ENCODE results near the gene LIPM. TPM values are rescaled to one million over a fixed set of nuclear protein-coding genes. Genes with fewer than 3 reads are reported as not detected.

LIPM gene
- polyA plus RNA-seq, 3 donors, result 0.11 TPM; not detected in 2

DNA sequence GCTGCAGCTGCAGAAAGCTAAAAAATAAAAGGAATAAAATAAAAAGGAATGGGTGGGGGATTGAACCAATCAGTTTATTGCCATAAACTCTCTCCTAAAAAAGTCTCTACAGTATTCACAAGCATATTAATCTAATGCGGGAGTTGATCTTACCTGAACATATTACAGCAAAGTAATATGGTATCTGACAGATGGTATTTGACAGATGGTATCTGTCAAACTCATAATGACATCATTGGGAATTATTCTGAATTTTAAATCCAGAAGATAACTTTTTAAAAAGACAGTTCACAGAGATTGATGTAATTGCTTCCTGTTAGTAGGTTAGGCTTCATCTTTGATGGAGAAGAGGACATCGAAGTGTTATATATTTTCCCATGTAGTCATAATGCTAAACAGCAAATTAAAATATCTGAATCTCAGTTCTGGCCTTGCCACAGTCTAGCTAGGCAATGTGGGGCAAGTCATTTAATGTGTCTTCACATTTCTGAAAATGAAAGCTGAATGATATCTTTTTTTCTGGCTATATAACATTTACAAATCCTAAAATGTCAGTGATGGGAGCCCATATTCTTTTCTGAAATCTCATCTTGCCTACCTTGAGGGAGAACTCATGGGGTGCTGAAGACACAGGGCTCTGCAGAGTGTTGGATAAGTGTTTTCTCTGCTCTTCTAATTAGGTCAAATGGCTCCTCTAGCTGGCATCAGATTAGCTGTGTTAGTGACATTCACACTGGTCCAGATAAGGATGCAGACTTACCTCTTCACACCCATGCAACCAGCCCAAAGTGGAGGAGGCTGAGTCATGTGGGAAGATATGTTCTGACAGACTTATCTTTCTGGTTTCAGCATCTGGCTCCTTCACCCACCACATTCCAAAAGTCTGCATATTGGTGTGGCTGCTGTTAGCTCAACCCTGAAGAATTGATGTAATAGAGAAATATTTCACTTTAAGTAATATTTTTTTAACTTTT lies 2.1 kb upstream of the LIPM start:
- DNase-seq (ENCODE audit: low read depth in 3 of 3, low spot score in 2 of 3), result no peak

DNA sequence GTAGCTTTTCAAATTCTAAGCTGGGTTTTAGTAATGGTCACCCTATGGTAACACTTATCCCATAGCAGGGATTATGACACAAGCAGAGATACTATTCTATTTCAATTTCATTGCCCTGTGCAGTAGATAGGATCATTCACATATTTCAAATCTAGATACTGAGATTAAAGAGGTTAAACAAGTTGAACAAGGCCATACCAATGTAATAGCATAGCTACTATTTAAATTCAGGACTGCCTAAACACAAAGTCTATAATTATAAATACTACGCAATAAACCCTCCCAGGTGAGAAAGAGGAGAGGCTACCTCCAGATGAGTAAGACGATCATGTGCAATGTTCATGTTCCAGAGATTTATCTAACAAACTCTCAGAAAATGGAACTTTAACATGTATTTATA lies 1.1 kb downstream of the LIPM start:
- DNase-seq (ENCODE audit: low read depth in 3 of 3, low spot score in 2 of 3), result no peak

DNA sequence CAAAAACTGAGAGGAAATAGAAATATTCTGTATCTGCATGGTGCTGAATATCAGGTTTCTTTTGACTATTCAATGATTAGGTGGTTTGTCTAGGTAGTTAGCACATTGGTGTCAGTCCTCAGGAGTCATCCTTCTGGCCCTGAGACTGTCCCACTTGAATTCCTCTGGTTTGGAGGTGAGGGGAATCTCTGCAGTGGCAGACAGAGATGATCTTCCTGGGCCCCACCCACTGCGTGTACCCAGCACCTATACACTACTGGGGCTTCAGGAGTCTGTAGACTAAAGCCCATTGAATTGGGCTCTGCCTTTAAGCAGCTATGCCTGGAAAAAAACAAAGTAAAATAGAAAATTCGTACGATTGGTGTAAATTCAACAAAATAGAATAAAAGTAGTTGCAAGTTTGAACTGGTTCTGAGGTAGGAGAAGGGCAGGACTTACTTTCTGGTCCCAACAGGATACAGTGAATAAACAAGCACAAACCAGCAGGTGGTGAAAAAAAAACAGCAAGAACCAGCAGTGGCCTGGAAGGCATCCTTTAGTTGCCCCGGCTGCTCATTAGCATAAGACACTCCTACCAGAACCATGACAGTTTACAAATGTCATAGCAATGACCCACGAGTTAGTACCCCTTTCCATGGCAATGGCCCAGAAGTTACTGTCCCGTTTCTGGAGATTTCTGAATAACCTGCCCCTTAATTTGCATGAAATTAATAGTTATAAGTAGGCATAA lies 1.7 kb downstream of the LIPM start:
- DNase-seq (ENCODE audit: low read depth in 3 of 3, low spot score in 2 of 3), result no peak

DNA sequence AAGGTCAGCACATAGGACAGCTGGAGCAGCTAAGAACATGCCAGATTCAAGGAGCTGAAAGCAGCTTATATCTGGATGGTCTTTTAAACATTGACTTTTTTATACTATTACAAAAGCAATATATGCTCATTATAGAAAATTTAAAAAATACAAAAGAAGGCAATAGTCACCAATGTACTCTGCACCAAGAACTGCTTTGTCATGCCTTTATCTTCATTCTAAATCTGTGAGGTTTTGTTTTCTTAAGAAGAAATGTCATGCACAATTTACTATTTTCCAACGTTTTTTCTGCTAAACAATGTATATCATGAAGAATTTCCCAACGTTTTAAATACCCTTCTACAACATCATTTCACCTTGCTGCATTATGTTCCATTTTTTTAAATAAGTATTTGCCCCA lies 2.8 kb downstream of the LIPM start:
- no peak for DNase-seq (ENCODE audit: low read depth in 3 of 3, low spot score in 2 of 3)

DNA sequence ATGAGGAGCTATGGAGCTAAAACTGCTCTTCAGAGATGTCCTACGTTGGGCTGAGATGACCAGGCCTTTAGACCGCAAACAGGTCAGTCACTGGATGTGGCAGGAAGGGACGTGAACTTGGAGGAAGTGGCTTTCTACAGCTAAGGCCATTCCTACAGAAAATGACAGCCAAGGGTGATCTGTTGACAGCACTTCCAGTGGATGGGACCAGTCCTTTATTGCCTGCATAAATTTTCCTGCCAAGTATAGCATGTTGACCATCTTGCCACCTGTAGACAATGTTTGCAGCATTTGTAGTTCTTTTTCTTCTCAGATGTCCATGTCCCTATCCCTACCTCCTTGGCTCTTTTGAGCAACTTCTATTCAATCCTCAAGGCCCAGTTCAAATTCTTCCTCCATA lies 3.4 kb downstream of the LIPM start:
- no peak for DNase-seq (ENCODE audit: low read depth in 3 of 3, low spot score in 2 of 3)

DNA sequence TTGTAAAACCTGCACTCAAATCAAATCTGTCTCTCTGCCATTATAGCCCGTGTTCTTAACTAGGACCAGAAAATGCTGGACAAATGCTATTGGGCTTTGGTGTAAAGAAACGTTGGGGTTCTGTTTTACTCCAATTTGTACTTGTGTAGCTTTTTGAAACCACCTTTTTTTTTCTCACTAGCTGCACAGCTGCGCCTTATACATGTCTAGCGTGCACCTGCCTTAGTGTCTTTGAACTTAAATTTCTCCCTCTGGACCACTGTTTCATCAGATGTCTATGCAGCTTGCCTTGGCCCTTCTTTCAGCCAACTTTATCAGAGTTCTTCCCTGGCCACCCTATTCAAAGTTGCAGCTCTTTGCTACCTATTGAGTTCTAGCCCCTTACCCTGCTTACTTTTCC lies 7.1 kb downstream of the LIPM start:
- no peak for DNase-seq (ENCODE audit: low read depth in 3 of 3, low spot score in 2 of 3)

DNA sequence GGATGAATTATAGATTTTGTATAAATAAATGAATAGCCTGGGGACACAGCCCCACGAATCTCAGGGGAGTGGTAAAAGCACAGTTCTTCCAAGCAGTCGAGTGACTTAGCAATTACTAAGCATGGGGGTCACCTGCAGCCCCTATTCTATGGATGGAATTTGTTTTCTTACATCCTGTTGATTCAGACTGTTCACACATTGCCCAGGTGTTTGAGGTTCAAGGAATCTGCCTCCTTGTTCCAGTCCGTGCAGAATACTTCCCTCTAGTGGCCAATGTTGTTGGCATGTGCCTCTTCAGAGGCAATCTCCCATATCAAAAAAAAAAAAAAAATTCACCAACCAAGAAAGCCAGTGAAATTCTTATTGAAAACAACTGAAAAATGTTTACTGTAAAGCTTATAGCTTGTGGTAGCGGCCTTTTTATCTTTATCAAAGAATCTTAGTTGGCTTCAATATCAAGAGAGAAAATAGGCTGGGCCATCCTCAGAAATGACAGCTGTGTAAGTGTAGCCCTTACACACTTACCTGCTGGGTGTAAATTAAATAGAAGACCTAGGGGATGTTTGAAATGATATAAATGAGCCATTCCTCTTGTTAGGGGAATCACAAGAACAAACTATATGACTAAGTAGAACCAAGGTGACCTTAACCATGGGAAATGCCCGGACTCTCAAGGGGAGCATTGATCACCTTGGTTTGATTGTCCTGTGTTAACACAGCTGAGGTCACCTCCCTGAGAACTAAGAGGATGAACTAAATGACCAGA lies 7.8 kb downstream of the LIPM start:
- DNase-seq (ENCODE audit: low read depth in 3 of 3, low spot score in 2 of 3), result peak; percentile 8 to 21 (median 17)

DNA sequence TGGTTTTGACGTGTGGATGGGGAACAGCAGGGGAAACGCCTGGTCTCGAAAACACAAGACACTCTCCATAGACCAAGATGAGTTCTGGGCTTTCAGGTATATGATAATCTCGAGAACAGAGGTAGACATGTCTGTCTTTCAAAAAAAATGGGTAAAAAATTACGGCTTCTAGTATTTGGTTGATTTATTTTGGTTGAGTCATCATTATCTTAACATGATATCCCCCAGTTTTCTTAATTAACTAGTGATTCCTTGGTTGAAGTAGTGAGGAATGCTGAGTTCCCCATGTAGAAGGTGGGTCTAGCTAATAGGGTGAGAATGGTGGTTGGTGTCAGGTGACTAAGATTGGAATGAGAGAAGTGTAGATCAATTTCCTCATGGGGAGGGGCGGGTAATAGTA lies 10.7 kb downstream of the LIPM start:
- DNase-seq (ENCODE audit: low read depth in 3 of 3, low spot score in 2 of 3), result no peak

DNA sequence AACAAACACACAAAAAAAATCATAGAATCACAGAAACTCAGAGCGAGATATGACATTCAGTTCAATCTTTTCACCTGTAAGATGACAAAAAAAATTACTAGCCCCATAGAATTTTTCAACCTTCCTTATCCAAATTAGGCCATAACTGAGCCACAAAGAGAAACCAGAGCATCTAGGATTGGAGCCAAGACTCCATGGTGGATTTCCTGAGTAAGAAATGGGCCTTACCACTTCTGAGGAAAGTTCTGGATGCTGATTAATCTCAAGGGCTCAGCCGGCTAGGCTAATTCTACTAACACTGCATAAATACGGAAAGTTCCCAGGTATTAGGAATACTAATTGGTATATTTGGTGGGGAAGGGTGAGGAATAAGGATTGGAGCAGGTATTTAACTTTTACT lies 16.8 kb downstream of the LIPM start:
- no peak for DNase-seq (ENCODE audit: low read depth in 3 of 3, low spot score in 2 of 3)

DNA sequence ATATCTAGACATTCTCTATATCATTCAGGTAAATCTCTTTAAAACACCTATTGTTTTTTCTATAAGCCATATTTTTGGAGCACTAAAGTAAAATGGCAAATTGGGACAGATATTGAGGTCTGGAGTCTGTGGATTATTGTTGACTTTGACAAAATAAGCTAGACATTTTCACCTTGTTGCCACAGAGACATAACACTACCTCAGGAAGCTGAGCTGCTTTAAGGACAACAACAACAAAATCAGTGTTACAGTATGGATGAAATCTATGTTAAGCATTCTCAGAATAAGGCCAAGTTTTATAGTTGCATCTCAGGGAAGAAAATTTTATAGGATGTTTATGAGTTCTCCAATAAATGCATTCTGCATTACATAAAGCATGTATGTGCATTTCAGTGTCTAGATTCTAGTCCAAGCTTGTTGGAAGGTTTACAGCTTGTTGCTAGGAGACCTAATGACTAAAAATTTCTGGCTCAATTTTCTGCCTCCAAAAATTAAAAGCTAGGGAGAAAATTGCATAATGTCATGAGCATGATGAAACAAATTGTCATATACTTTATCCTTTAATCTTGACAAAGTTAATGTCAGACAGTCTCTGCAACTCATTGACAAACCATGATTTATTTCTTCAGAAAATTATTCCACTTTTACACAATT lies 18.3 kb downstream of the LIPM start:
- peak in 2 of 3 donors; percentile 24 to 44 for DNase-seq (ENCODE audit: low read depth in 3 of 3, low spot score in 2 of 3)

DNA sequence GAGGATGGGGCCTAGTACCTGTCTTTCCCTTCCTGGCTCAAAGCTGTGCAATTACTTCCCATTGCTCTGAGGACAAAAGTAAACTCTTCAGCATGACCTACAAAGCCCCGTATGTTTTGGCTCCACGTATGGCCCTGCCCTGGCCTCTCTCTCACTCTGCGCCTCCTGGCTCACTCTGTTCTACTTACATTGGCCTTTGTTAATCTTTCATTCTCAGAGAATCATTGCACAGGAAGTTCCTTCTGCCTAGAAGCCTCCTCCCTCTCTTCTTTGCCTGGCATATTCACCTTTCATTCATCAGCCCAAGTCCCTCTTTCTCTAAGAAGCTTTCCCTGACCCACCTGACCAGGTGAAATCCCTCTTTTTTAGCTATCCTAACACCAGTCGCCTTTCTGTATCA lies 23.9 kb downstream of the LIPM start:
- no peak for DNase-seq (ENCODE audit: low read depth in 3 of 3, low spot score in 2 of 3)

DNA sequence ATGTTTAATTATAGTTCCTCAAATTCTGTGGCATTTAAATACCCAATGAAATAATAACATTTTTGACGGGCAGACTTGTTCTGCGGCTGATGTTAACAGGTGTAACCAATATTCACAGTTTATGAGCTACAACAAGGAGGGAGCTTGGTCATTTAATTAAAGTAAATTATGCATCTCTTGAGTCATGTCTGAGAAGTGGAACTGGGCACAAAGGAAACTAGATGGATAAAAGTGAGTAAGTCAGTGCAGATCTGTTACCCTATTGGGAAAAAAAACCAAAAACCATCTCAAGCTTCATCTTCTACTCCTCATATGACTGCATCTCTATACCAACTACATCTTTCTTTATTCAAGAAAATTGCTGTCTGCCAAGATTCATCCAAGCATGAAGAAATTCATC lies 25.1 kb downstream of the LIPM start:
- DNase-seq (ENCODE audit: low read depth in 3 of 3, low spot score in 2 of 3), result no peak

DNA sequence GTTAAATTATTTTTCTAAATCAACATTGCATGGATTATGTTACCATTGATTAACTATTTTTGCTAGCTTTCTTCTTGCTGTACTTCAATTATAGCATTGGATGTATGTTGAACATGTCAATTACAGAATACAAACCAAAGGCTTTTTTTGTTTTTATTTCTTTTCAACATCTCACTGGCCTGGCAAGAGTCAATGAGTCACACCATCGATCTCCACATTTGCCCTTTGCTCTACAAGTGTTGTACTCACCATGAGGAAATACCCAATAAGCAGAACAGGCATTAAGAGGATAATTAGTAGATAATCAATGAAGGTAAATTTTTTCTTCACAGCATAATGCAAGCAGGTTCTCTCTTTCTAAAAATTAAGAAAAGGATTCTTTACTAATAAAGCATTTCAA lies 25.8 kb downstream of the LIPM start:
- DNase-seq (ENCODE audit: low read depth in 3 of 3, low spot score in 2 of 3), result no peak

DNA sequence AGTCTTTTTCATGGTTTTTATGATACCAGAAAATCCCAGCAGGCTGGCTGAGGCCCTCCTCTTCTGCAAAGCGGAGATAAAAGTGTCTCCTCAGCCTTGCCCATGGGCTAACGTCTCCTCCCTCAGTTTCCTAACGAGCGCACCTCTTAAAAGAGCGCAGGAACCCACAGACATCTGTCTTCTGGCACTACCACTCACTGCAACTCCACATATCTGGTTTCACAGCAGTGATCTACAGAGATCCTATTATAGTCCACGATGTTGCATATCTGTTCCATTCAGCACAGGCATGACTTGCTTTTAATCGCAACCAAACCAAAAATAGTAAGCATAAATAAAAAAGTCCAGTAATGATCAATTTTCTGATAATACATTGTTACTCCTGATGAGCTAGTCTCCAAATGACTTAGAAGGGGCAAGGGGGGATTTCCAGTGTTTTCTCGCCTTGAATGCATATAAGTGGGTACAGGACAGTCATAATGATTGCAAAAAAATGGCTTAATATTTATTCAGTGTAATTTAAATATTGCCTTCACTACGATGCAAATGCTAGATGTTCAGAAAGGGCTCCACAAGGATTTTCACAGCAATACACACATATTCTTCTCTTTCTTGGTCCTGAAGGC lies 28.2 kb downstream of the LIPM start:
- DNase-seq (ENCODE audit: low read depth in 3 of 3, low spot score in 2 of 3), result no peak

DNA sequence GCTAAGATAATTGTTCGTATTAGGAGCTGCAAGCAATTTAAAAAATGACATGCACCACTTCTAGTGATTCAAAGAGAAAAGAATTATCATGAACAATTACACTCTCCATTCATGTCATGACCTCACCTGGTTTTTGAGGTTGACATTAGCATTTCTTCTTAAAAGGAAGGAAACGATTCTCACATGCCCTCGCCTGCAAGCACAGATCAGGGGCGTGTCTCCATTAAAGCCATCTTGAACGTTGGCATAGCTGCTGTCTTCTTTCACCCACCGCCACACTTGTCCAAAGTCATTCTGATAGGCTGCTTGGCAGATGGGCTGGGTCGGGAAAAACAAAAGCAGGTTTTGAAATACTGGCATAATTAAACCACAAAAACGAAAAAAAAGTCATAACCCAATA lies 29.2 kb downstream of the LIPM start:
- DNase-seq (ENCODE audit: low read depth in 3 of 3, low spot score in 2 of 3), result no peak

DNA sequence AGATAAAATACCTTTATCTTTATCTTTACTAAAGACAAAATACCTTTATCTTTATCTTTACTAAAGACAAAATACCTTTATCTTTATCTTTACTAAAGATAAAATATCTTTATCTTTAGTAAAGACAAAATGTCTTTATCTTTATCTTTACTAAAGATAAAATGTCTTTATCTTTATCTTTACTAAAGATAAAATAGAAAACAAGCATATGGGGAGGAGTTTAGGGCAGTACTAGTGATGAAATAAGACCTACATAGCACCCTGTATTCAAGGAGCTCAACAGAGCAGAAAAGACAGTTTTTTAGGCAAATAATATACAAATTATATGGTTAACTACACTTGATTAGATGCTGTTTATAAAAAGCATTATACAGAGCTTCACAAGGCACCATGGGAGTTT lies 29.8 kb downstream of the LIPM start:
- DNase-seq (ENCODE audit: low read depth in 3 of 3, low spot score in 2 of 3), result no peak

DNA sequence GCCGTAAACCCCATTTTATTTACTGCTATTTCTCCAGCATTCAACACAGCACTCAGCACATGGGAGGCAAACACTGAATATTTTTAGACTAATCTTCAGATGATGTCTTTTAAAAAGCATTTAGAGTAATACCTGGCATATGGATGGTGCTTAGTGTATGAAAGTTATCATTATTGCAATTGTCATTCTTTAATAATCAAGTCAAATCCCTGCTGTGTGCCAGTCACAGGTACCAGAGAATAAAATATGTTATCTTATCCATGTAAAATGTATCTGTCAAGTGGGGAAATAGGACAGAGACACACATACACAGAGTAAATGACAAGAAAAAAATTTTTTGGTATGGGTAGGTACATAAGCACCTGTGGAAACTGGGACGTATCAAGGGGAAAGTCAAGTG lies 30.6 kb downstream of the LIPM start:
- DNase-seq (ENCODE audit: low read depth in 3 of 3, low spot score in 2 of 3), result no peak

DNA sequence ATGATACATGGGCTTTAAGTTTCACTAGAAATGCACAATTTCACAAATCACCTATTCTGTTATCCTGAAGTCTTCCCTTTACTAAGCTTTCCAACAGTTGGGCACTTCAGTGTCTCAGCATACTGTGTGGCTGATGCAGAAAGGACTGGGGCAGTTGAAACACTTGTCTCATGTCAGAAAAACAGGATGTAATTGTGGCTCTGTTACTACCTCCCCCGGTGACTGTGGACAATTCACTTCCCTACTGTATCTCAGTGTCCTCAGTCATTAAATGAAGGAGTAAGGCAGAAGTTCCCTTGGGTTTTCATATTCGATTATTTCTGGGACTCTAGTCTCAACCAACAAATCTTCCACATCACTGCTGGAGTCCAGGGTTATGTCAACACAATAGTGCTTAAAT lies 31.2 kb downstream of the LIPM start:
- no peak for DNase-seq (ENCODE audit: low read depth in 3 of 3, low spot score in 2 of 3)

DNA sequence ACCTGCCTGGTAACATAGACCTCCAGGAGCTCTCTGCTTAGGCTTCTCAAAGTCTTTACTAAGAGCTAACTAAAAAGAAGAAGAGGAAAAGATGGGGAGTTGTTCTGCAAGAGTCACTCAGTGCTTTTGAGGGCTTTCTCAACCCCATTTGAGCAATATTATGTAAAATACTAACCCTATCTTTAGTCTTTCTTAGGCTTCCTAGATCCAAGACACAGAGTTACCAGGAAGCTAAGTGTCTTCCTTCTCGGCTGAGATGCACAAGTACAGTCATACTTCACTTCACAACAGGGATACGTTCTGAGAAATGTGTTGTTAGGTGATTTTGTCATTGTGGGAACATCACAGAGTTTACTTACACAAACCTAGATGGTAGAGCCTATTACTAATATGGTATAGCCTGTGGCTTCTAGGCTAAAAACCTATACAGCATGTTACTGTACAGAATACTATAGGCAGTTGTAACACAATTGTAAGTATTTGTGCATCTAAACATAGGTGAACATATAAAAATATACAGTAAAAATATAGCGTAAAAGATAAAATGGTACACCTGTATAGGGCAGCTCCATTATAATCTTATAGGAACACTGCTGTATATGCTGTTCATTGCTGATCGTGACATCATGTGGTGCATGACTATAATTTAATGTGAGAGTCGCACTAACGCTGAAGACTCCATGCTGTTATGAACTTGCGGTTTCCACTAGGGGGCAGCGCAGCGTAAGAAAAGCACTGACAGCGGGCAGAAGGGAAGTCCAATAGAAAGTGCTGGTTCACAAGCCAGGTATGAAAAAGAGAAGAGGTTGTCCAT lies 32.8 kb downstream of the LIPM start:
- peak; percentile 54 to 68 (median 62) for DNase-seq (ENCODE audit: low read depth in 3 of 3, low spot score in 2 of 3)

DNA sequence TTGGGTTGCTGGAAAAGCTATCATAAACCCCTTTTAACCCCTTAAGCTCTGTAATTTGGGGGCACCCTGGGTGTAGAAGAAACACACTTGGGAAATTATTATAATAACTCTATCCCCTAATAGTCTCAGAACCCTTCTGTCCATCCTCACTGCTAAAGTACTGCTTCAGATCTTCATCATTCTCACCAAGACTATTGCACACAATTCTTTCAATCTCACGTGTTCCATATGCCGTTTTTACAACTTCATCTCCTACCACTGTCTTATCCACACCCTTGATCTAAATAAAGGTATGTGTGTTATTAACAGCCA lies 33.3 kb downstream of the LIPM start:
- no peak for DNase-seq (ENCODE audit: low read depth in 3 of 3, low spot score in 2 of 3)
